ENCODE data around the gene CYP2F1.
"Not testable (repeated sequence)": the region's sequence is repeated elsewhere in the genome, so short reads cannot be mapped to it uniquely, and the experiment has no call there.

GRCh38 chr19:41122846-41123245, 8.6 kb downstream of the CYP2F1 start:
- not testable (repeated sequence) for TF ChIP-seq CTCF, POLR2A (IDR thresholded peaks at IDR 0.05)
